HepG2 (cell line): ENCODE results near the gene JAGN1. TPM values are rescaled to one million over a fixed set of nuclear protein-coding genes. Genes with fewer than 3 reads are reported as not detected.

Source experiments
- DBP ChIP-seq: sonication (generic); formaldehyde crosslinking; IDR thresholded peaks from 2 replicates; pipeline ENCODE4 v1.4.0; 2020; ENCODE audit warnings: missing genetic modification reagents; ENCODE audit errors: not compliant biosample characterization
- HCFC1 ChIP-seq: fragments of 150-350 bp; IDR thresholded peaks from 2 replicates; pipeline ENCODE4 v1.6.1; 2014; ENCODE audit warnings: low read depth, low read length
- MEF2D ChIP-seq: sonication (generic); formaldehyde crosslinking; IDR thresholded peaks from 2 replicates; pipeline ENCODE4 v1.5.1; 2020; ENCODE audit warnings: mild to moderate bottlenecking, missing genetic modification reagents
- SOX13 ChIP-seq, 3 experiments: fragments of 450-650 bp in 1 of 3; sonication (generic) in 1 of 3; formaldehyde crosslinking in 1 of 3; IDR thresholded peaks in 2 of 3; conservative IDR thresholded peaks in 1 of 3; 2 replicates each; pipeline versions ENCODE4 v1.5.0 to v1.6.1; 2016 to 2020; ENCODE audit warnings: antibody characterized with exemption in 1 of 3, mild to moderate bottlenecking in 1 of 3, missing compliant biosample characterization in 1 of 3, missing genetic modification reagents in 1 of 3, moderate library complexity in 1 of 3
- SP2 ChIP-seq: sonication (generic); formaldehyde crosslinking; IDR thresholded peaks from 2 replicates; pipeline ENCODE4 v1.5.1; 2020; ENCODE audit warnings: mild to moderate bottlenecking, missing genetic modification reagents
- ZNF276 ChIP-seq: sonication (generic); formaldehyde crosslinking; IDR thresholded peaks from 2 replicates; pipeline ENCODE4 v1.4.0; 2020; ENCODE audit warnings: mild to moderate bottlenecking, low read depth, missing genetic modification reagents
- ZNF30 ChIP-seq: sonication (generic); formaldehyde crosslinking; IDR thresholded peaks from 2 replicates; pipeline ENCODE4 v1.5.0; 2020; ENCODE audit warnings: mild to moderate bottlenecking, missing genetic modification reagents
- ZNF326 ChIP-seq: sonication (generic); formaldehyde crosslinking; IDR thresholded peaks from 2 replicates; pipeline ENCODE4 v1.4.0; 2020; ENCODE audit warnings: missing genetic modification reagents, borderline replicate concordance
- polyA plus RNA-seq, 8 experiments: library from polyadenylated mRNA; depleted of rRNA in 3 of 8; stranded (reverse) in 7 of 8; unstranded in 1 of 8; fragments of >200 nt; fragmentation: Illumina TruSeq in 4 of 8; extraction: Trizol in 4 of 8; gene quantifications; 2 replicates each; pipeline versions ENCODE4 v1.2.1 to v1.2.3, GENCODE V29; 2011 to 2016; ENCODE audit warnings: low read depth in 4 of 8, missing spikeins in 1 of 8, mixed read lengths in 1 of 8; ENCODE audit not compliant: insufficient read depth in 1 of 8
- total RNA-seq, 5 experiments: library from RNA; depleted of rRNA; stranded (reverse); fragments of >200 nt; fragmentation: Illumina TruSeq; extraction: Trizol; gene quantifications; 2 replicates each; pipeline ENCODE4 v1.2.3, GENCODE V29; 2016; ENCODE audit warnings: low read depth in 1 of 5
- TF ChIP-seq, protein P1 (sequence below): sonication (generic); formaldehyde crosslinking; IDR thresholded peaks from 2 replicates; pipeline ENCODE4 v1.5.1; 2020; ENCODE audit warnings: mild to moderate bottlenecking, missing genetic modification reagents
- TF ChIP-seq, protein P2 (sequence below): sonication (generic); formaldehyde crosslinking; IDR thresholded peaks from 2 replicates; pipeline ENCODE4 v1.5.0; 2020; ENCODE audit warnings: mild to moderate bottlenecking, missing genetic modification reagents, borderline replicate concordance

Gene JAGN1
- total and polyA plus RNA-seq, 2 of the 13 experiments (the other 11 are each of a cell fraction or from before 2014, with no cell fraction given): 49.9 to 50.9 TPM

GRCh38 chr3:9890249-9891071 lies at the start of gene JAGN1 (continued):
- TF ChIP-seq ZNF30 (CRISPR knock-in tag): peak; percentile 75; the same call in 1 of the 2 replicates
- TF ChIP-seq ZNF326 (CRISPR knock-in tag): no peak
- peak; percentile 20 for TF ChIP-seq DBP (CRISPR knock-in tag)
- no peak for TF ChIP-seq SOX13 (IDR thresholded peaks at IDR 0.05)
- TF ChIP-seq SOX13 (CRISPR knock-in tag; conservative IDR thresholded peaks at IDR 0.05 in 1 of 2, IDR thresholded peaks at IDR 0.05 in 1 of 2): peak in 1 of 2 experiments; percentile 25; a peak in 2 of 4 replicates
- 0 out of 2 replicates have a peak, but pooled peaks have one; percentile 61 for TF ChIP-seq MEF2D (CRISPR knock-in tag)
- peak; percentile 44; the same call in 1 of the 2 replicates for TF ChIP-seq HCFC1
- TF ChIP-seq, protein P1, sequence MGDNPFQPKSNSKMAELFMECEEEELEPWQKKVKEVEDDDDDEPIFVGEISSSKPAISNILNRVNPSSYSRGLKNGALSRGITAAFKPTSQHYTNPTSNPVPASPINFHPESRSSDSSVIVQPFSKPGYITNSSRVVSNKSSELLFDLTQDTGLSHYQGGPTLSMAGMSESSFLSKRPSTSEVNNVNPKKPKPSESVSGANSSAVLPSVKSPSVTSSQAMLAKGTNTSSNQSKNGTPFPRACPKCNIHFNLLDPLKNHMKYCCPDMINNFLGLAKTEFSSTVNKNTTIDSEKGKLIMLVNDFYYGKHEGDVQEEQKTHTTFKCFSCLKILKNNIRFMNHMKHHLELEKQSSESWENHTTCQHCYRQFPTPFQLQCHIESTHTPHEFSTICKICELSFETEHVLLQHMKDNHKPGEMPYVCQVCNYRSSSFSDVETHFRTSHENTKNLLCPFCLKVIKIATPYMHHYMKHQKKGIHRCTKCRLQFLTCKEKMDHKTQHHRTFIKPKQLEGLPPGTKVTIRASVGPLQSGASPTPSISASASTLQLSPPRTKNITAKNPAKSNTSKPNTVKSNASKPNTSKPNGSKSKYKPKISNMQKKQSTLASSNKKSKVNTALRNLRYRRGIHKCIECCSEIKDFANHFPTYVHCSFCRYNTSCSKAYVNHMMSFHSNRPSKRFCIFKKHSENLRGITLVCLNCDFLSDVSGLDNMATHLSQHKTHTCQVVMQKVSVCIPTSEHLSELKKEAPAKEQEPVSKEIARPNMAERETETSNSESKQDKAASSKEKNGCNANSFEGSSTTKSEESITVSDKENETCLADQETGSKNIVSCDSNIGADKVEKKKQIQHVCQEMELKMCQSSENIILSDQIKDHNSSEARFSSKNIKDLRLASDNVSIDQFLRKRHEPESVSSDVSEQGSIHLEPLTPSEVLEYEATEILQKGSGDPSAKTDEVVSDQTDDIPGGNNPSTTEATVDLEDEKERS (CRISPR knock-in tag): peak; percentile 55; the same call in 1 of the 2 replicates
- TF ChIP-seq, protein P2, sequence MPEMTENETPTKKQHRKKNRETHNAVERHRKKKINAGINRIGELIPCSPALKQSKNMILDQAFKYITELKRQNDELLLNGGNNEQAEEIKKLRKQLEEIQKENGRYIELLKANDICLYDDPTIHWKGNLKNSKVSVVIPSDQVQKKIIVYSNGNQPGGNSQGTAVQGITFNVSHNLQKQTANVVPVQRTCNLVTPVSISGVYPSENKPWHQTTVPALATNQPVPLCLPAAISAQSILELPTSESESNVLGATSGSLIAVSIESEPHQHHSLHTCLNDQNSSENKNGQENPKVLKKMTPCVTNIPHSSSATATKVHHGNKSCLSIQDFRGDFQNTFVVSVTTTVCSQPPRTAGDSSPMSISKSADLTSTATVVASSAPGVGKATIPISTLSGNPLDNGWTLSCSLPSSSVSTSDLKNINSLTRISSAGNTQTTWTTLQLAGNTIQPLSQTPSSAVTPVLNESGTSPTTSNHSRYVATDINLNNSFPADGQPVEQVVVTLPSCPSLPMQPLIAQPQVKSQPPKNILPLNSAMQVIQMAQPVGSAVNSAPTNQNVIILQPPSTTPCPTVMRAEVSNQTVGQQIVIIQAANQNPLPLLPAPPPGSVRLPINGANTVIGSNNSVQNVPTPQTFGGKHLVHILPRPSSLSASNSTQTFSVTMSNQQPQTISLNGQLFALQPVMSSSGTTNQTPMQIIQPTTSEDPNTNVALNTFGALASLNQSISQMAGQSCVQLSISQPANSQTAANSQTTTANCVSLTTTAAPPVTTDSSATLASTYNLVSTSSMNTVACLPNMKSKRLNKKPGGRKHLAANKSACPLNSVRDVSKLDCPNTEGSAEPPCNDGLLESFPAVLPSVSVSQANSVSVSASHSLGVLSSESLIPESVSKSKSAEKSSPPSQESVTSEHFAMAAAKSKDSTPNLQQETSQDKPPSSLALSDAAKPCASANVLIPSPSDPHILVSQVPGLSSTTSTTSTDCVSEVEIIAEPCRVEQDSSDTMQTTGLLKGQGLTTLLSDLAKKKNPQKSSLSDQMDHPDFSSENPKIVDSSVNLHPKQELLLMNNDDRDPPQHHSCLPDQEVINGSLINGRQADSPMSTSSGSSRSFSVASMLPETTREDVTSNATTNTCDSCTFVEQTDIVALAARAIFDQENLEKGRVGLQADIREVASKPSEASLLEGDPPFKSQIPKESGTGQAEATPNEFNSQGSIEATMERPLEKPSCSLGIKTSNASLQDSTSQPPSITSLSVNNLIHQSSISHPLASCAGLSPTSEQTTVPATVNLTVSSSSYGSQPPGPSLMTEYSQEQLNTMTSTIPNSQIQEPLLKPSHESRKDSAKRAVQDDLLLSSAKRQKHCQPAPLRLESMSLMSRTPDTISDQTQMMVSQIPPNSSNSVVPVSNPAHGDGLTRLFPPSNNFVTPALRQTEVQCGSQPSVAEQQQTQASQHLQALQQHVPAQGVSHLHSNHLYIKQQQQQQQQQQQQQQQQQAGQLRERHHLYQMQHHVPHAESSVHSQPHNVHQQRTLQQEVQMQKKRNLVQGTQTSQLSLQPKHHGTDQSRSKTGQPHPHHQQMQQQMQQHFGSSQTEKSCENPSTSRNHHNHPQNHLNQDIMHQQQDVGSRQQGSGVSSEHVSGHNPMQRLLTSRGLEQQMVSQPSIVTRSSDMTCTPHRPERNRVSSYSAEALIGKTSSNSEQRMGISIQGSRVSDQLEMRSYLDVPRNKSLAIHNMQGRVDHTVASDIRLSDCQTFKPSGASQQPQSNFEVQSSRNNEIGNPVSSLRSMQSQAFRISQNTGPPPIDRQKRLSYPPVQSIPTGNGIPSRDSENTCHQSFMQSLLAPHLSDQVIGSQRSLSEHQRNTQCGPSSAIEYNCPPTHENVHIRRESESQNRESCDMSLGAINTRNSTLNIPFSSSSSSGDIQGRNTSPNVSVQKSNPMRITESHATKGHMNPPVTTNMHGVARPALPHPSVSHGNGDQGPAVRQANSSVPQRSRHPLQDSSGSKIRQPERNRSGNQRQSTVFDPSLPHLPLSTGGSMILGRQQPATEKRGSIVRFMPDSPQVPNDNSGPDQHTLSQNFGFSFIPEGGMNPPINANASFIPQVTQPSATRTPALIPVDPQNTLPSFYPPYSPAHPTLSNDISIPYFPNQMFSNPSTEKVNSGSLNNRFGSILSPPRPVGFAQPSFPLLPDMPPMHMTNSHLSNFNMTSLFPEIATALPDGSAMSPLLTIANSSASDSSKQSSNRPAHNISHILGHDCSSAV (CRISPR knock-in tag): no peak
- peak; percentile 55 for TF ChIP-seq SP2
- TF ChIP-seq ZNF276 (CRISPR knock-in tag): no peak
